Measurements from ENCODE around the gene ZAR1. TPM values are rescaled to one million over a fixed set of nuclear protein-coding genes. Genes with fewer than 3 reads are reported as not detected.

The ZAR1 gene
- total RNA-seq, 1 donor from 2014 or later: not detected

- Histone ChIP-seq H4K20me1 (ENCODE audit: insufficient read depth, low read length) (no peaks in the 10 kb centered on the region), H3K36me3 (ENCODE audit: insufficient read depth, low read length) (no peaks in the 10 kb centered on the region), H3K27ac (ENCODE audit: low read depth, low read length) (no peak overlapping the region), H3K9me3 (ENCODE audit: insufficient read depth, low read depth, low read length) (no peaks in the 10 kb centered on the region), H3K4me1 (ENCODE audit: insufficient read depth, low read length) (no peaks in the 10 kb centered on the region), H3K27me3 (ENCODE audit: insufficient read depth, low read length) (no peaks in the 10 kb centered on the region), H3K4me2 (ENCODE audit: low read length) (no peak overlapping the region), H2AFZ (ENCODE audit: low read depth, low read length) (no peak overlapping the region), H3K9ac (ENCODE audit: low read length) (no peak overlapping the region), H3K4me3 (ENCODE audit: insufficient read depth, low read depth, low read length) (no peak overlapping the region), H3K79me2 (ENCODE audit: insufficient read depth, low read length) (no peaks in the 10 kb centered on the region)
- Mint-ChIP-seq H3K4me1 (ENCODE audit: low read depth, unreplicated experiment) (no peaks in the 10 kb centered on the region), H3K9me3 (ENCODE audit: unreplicated experiment) (peaks cover 7% of the 10 kb centered on the region), H3K27me3 (ENCODE audit: low read depth, unreplicated experiment) (peaks cover 4% of the 10 kb centered on the region), H3K4me3 (ENCODE audit: unreplicated experiment) (no peak overlapping the region), H3K36me3 (ENCODE audit: low read depth, unreplicated experiment) (no peaks in the 10 kb centered on the region), H3K27ac (ENCODE audit: unreplicated experiment) (no peak overlapping the region)
- TF ChIP-seq EZH2 (IDR thresholded peaks at IDR 0.05; ENCODE audit: insufficient read depth, low read length) (no peak), CTCF (IDR thresholded peaks at IDR 0.05; ENCODE audit: insufficient read depth, low read depth, low read length) (no peak)
- no peak for DNase-seq (ENCODE audit: low read depth)
- FAIRE-seq: no peak
These were observed 35.5 kb upstream of the ZAR1 start for GRCh38 chr4:48454591-48454990.

- Histone ChIP-seq H3K4me1 (ENCODE audit: insufficient read depth, low read length) (no peaks in the 10 kb centered on the region), H4K20me1 (ENCODE audit: insufficient read depth, low read length) (no peaks in the 10 kb centered on the region), H3K4me3 (ENCODE audit: insufficient read depth, low read depth, low read length) (no peak overlapping the region), H2AFZ (ENCODE audit: low read depth, low read length) (no peak overlapping the region), H3K4me2 (ENCODE audit: low read length) (no peak overlapping the region), H3K36me3 (ENCODE audit: insufficient read depth, low read length) (no peaks in the 10 kb centered on the region), H3K79me2 (ENCODE audit: insufficient read depth, low read length) (no peaks in the 10 kb centered on the region), H3K27me3 (ENCODE audit: insufficient read depth, low read length) (no peaks in the 10 kb centered on the region), H3K9ac (ENCODE audit: low read length) (no peak overlapping the region), H3K9me3 (ENCODE audit: insufficient read depth, low read depth, low read length) (peaks cover 3% of the 10 kb centered on the region), H3K27ac (ENCODE audit: low read depth, low read length) (no peak overlapping the region)
- no peak for TF ChIP-seq CTCF (IDR thresholded peaks at IDR 0.05; ENCODE audit: insufficient read depth, low read depth, low read length)
- TF ChIP-seq EZH2 (IDR thresholded peaks at IDR 0.05; ENCODE audit: insufficient read depth, low read length): no peak
- no peak for DNase-seq (ENCODE audit: low read depth)
- H3K36me3 Mint-ChIP-seq (ENCODE audit: low read depth, unreplicated experiment): no peaks in the 10 kb centered on the region
- no peak for FAIRE-seq
- H3K27ac Mint-ChIP-seq (ENCODE audit: unreplicated experiment): no peak overlapping the region
- no peaks in the 10 kb centered on the region for H3K4me1 Mint-ChIP-seq (ENCODE audit: low read depth, unreplicated experiment)
- H3K9me3 Mint-ChIP-seq (ENCODE audit: unreplicated experiment): peaks cover 5% of the 10 kb centered on the region
- H3K27me3 Mint-ChIP-seq (ENCODE audit: low read depth, unreplicated experiment): peaks cover 7% of the 10 kb centered on the region
- no peak overlapping the region for H3K4me3 Mint-ChIP-seq (ENCODE audit: unreplicated experiment)
These were observed 29.1 kb upstream of the ZAR1 start for GRCh38 chr4:48461000-48461399.

- H3K4me1 Mint-ChIP-seq (ENCODE audit: low read depth, unreplicated experiment): no peaks in the 10 kb centered on the region
- H4K20me1 ChIP-seq (ENCODE audit: insufficient read depth, low read length): no peaks in the 10 kb centered on the region
- H3K36me3 Mint-ChIP-seq (ENCODE audit: low read depth, unreplicated experiment): no peaks in the 10 kb centered on the region
- no peaks in the 10 kb centered on the region for H3K9me3 Mint-ChIP-seq (ENCODE audit: unreplicated experiment)
- H3K4me3 ChIP-seq (ENCODE audit: insufficient read depth, low read depth, low read length): no peak overlapping the region
- H3K9ac ChIP-seq (ENCODE audit: low read length): no peak overlapping the region
- H3K79me2 ChIP-seq (ENCODE audit: insufficient read depth, low read length): no peaks in the 10 kb centered on the region
- DNase-seq (ENCODE audit: low read depth) (no peak), FAIRE-seq (no peak)
- H3K27ac ChIP-seq (ENCODE audit: low read depth, low read length): no peak overlapping the region
- TF ChIP-seq EZH2 (IDR thresholded peaks at IDR 0.05; ENCODE audit: insufficient read depth, low read length) (no peak), CTCF (IDR thresholded peaks at IDR 0.05; ENCODE audit: insufficient read depth, low read depth, low read length) (no peak)
- H3K4me3 Mint-ChIP-seq (ENCODE audit: unreplicated experiment): no peak overlapping the region
- H3K27me3 Mint-ChIP-seq (ENCODE audit: low read depth, unreplicated experiment): peaks cover 3% of the 10 kb centered on the region
- H3K9me3 ChIP-seq (ENCODE audit: insufficient read depth, low read depth, low read length): peaks cover 3% of the 10 kb centered on the region
- H3K4me1 ChIP-seq (ENCODE audit: insufficient read depth, low read length): no peaks in the 10 kb centered on the region
- H3K4me2 ChIP-seq (ENCODE audit: low read length): no peak overlapping the region
- H2AFZ ChIP-seq (ENCODE audit: low read depth, low read length): no peak overlapping the region
- no peaks in the 10 kb centered on the region for H3K27me3 ChIP-seq (ENCODE audit: insufficient read depth, low read length)
- H3K36me3 ChIP-seq (ENCODE audit: insufficient read depth, low read length): no peaks in the 10 kb centered on the region
- no peak overlapping the region for H3K27ac Mint-ChIP-seq (ENCODE audit: unreplicated experiment)
These were observed 27.7 kb upstream of the ZAR1 start for GRCh38 chr4:48462363-48462762.

All from astrocyte (in vitro differentiated cells and primary cell).